GM23338 (cell line): ENCODE results near the gene CSF2. TPM values are rescaled to one million over a fixed set of nuclear protein-coding genes. Genes with fewer than 3 reads are reported as not detected.

Experiments
- ATAC-seq: fragments of 200-7000 bp; cut with Tn5 transposase; 3 replicates; pipeline ENCODE4 v1.9.1; 2020
- DNase-seq: peaks from one replicate; pipeline ENCODE4 v3.0.0-alpha.2; 2015; ENCODE audit warnings: low spot score
- H2AFZ ChIP-seq: fragments of 200-600 bp; sonication (generic); 2 replicates; pipeline ENCODE4 v1.8.0; 2016; ENCODE audit warnings: antibody characterized with exemption, mild to moderate bottlenecking, moderate library complexity
- H3F3A ChIP-seq: fragments of 200-600 bp; sonication (generic); replicated peaks from 2 replicates; pipeline ENCODE4 v1.8.0; 2017; ENCODE audit warnings: antibody characterized with exemption, mixed run types, low read depth
- H3K27ac ChIP-seq: fragments of 200-600 bp; sonication (generic); 2 replicates; pipeline ENCODE4 v1.6.1; 2016; ENCODE audit warnings: low read depth
- H3K27me3 ChIP-seq: fragments of 200-600 bp; sonication (generic); 2 replicates; pipeline ENCODE4 v1.8.0; 2016; ENCODE audit warnings: mild to moderate bottlenecking, mixed run types, moderate library complexity; ENCODE audit not compliant: insufficient read depth
- H3K36me3 ChIP-seq: fragments of 200-600 bp; sonication (generic); 2 replicates; pipeline ENCODE4 v1.8.0; 2016; ENCODE audit warnings: mild to moderate bottlenecking; ENCODE audit not compliant: insufficient read depth
- H3K4me1 ChIP-seq: fragments of 200-600 bp; sonication (generic); 2 replicates; pipeline ENCODE4 v1.8.0; 2016; ENCODE audit warnings: mild to moderate bottlenecking, moderate library complexity; ENCODE audit not compliant: insufficient read depth
- H3K4me2 ChIP-seq: fragments of 200-600 bp; sonication (generic); 2 replicates; pipeline ENCODE4 v1.7.1; 2017; ENCODE audit warnings: mixed run types
- H3K4me3 ChIP-seq: fragments of 200-600 bp; sonication (generic); 2 replicates; pipeline ENCODE4 v1.6.1; 2016; ENCODE audit warnings: mixed run types
- H3K79me2 ChIP-seq: fragments of 200-600 bp; sonication (generic); replicated peaks from 2 replicates; pipeline ENCODE4 v1.8.0; 2017; ENCODE audit warnings: mild to moderate bottlenecking; ENCODE audit not compliant: insufficient read depth
- H3K9me2 ChIP-seq: fragments of 200-600 bp; sonication (generic); 2 replicates; pipeline ENCODE4 v1.8.0; 2017; ENCODE audit not compliant: insufficient read depth
- H4K20me1 ChIP-seq: fragments of 200-600 bp; sonication (generic); replicated peaks from 2 replicates; pipeline ENCODE4 v1.8.0; 2017; ENCODE audit warnings: mild to moderate bottlenecking; ENCODE audit not compliant: insufficient read depth
- H3K27ac Mint-ChIP-seq: 2 replicates; pipeline ENCODE4 v1.8.0; 2020; ENCODE audit warnings: inconsistent platforms, mild to moderate bottlenecking, moderate library complexity, mixed read lengths
- H3K27me3 Mint-ChIP-seq: 3 replicates; pipeline ENCODE4 v1.8.0; 2022; ENCODE audit warnings: low read depth, mild to moderate bottlenecking, moderate library complexity, mixed read lengths, inconsistent platforms; ENCODE audit not compliant: insufficient read depth, poor library complexity
- H3K36me3 Mint-ChIP-seq: 3 replicates; pipeline ENCODE4 v1.8.0; 2021; ENCODE audit warnings: low read depth, mild to moderate bottlenecking, inconsistent platforms, moderate library complexity, mixed read lengths
- H3K4me1 Mint-ChIP-seq: 3 replicates; pipeline ENCODE4 v1.8.0; 2020; ENCODE audit warnings: mild to moderate bottlenecking, inconsistent platforms, mixed read lengths
- H3K4me3 Mint-ChIP-seq: 3 replicates; pipeline ENCODE4 v1.8.0; 2021; ENCODE audit warnings: moderate library complexity, mild to moderate bottlenecking, inconsistent platforms, mixed read lengths
- H3K9me3 Mint-ChIP-seq: 3 replicates; pipeline ENCODE4 v1.8.0; 2020; ENCODE audit warnings: moderate library complexity, mild to moderate bottlenecking, inconsistent platforms, mixed read lengths
- CREB1 ChIP-seq: fragments of 250-450 bp; sonication (Bioruptor Pico); IDR thresholded peaks from 2 replicates; pipeline ENCODE4 v1.5.0; 2020; ENCODE audit warnings: low read depth, mild to moderate bottlenecking, moderate library complexity
- CTCF ChIP-seq, 2 experiments: fragments of 200-600 bp in 1 of 2; sonication (generic) in 1 of 2; conservative IDR thresholded peaks; 2 replicates each; pipeline versions ENCODE4 v1.5.1 to v1.6.1; 2016 to 2017; ENCODE audit warnings: antibody characterized with exemption in 2 of 2, low read depth in 2 of 2, mild to moderate bottlenecking in 2 of 2, moderate library complexity in 1 of 2
- ETS1 ChIP-seq: IDR thresholded peaks from 2 replicates; pipeline ENCODE4 v1.6.1; 2016; ENCODE audit warnings: antibody characterized with exemption
- EZH2 ChIP-seq: fragments of 200-600 bp; sonication (generic); IDR thresholded peaks from one replicate; pipeline ENCODE4 v1.8.0; 2017; ENCODE audit warnings: antibody characterized with exemption, mild to moderate bottlenecking, low read depth; ENCODE audit not compliant: unreplicated experiment
- EZH2phosphoT487 ChIP-seq: fragments of 200-600 bp; sonication (generic); IDR thresholded peaks from one replicate; pipeline ENCODE4 v1.8.1; 2018; ENCODE audit warnings: antibody characterized with exemption; ENCODE audit not compliant: unreplicated experiment
- JUNB ChIP-seq: IDR thresholded peaks from one replicate; pipeline ENCODE4 v1.6.1; 2016; ENCODE audit warnings: antibody characterized with exemption; ENCODE audit not compliant: unreplicated experiment
- NANOG ChIP-seq: IDR thresholded peaks from 2 replicates; pipeline ENCODE4 v1.6.1; 2016; ENCODE audit warnings: antibody characterized with exemption, borderline replicate concordance
- POLR2AphosphoS5 ChIP-seq: IDR thresholded peaks from 2 replicates; pipeline ENCODE4 v1.6.1; 2016; ENCODE audit warnings: antibody characterized with exemption, low read depth
- REST ChIP-seq: IDR thresholded peaks from one replicate; pipeline ENCODE4 v1.6.1; 2018; ENCODE audit warnings: antibody characterized with exemption; ENCODE audit not compliant: unreplicated experiment
- STAT1 ChIP-seq: IDR thresholded peaks from one replicate; pipeline ENCODE4 v1.6.1; 2016; ENCODE audit warnings: antibody characterized with exemption; ENCODE audit not compliant: unreplicated experiment
- ZNF114 ChIP-seq: fragments of 250-450 bp; sonication (Bioruptor Pico); IDR thresholded peaks from 2 replicates; pipeline ENCODE4 v1.5.0; 2020; ENCODE audit warnings: mild to moderate bottlenecking, moderate library complexity
- ZNF331 ChIP-seq: fragments of 250-450 bp; sonication (Bioruptor Pico); IDR thresholded peaks from 2 replicates; pipeline ENCODE4 v1.5.0; 2020; ENCODE audit warnings: low read depth, mild to moderate bottlenecking, moderate library complexity
- ZNF462 ChIP-seq: fragments of 250-450 bp; sonication (Bioruptor Pico); IDR thresholded peaks from 2 replicates; pipeline ENCODE4 v1.5.0; 2020; ENCODE audit warnings: mild to moderate bottlenecking, moderate library complexity
- polyA plus RNA-seq: library from polyadenylated mRNA; unstranded; fragments of >200 nt; fragmentation: Nextera tagmentation; extraction: Ambion mirVana; gene quantifications from 2 replicates; pipeline ENCODE4 v1.2.1, GENCODE V29; 2016
- total RNA-seq: library from RNA; depleted of rRNA; stranded (reverse); fragments of >200 nt; shearing (Covaris generic); gene quantifications from 2 replicates; pipeline ENCODE4 v1.2.3, GENCODE V29; 2014

The CSF2 gene
- total and polyA plus RNA-seq, 2 experiments from 2014 or later: not detected

GRCh38 chr5:132070460-132071337 is 2.9 kb upstream of the CSF2 start:
- Histone ChIP-seq H3K27ac (no peak overlapping the region), H3F3A (no peaks in the 10 kb centered on the region), H3K79me2 (no peaks in the 10 kb centered on the region), H3K4me3 (no peak overlapping the region), H4K20me1 (no peaks in the 10 kb centered on the region), H3K36me3 (no peaks in the 10 kb centered on the region), H3K9me2 (no peaks in the 10 kb centered on the region), H3K4me2 (no peak overlapping the region), H2AFZ (no peak overlapping the region), H3K4me1 (no peaks in the 10 kb centered on the region), H3K27me3 (no peaks in the 10 kb centered on the region)
- DNase-seq (no peak), ATAC-seq (no peak)
- Mint-ChIP-seq H3K9me3 (no peaks in the 10 kb centered on the region; the same call in 2 of the 3 replicates), H3K27me3 (peaks cover 2% of the 10 kb centered on the region), H3K27ac (no peak overlapping the region), H3K4me1 (no peaks in the 10 kb centered on the region; the same call in 2 of the 3 replicates), H3K36me3 (no peaks in the 10 kb centered on the region; the same call in 2 of the 3 replicates), H3K4me3 (no peak overlapping the region)
- no peak for TF ChIP-seq REST
- TF ChIP-seq STAT1: no peak
- no peak for TF ChIP-seq CTCF (conservative IDR thresholded peaks at IDR 0.05; ENCODE audit: low read depth in 2 of 2)
- TF ChIP-seq ZNF462 (CRISPR knock-in tag): no peak
- TF ChIP-seq CREB1 (CRISPR knock-in tag): no peak
- TF ChIP-seq ETS1: no peak
- no peak for TF ChIP-seq ZNF331 (CRISPR knock-in tag)
- no peak for TF ChIP-seq NANOG
- TF ChIP-seq EZH2phosphoT487: no peak
- TF ChIP-seq JUNB: no peak
- TF ChIP-seq EZH2: no peak
- TF ChIP-seq POLR2AphosphoS5: no peak
- TF ChIP-seq ZNF114 (CRISPR knock-in tag): no peak
